ENCODE results near the gene DGAT2. TPM values are rescaled to one million over a fixed set of nuclear protein-coding genes. Genes with fewer than 3 reads are reported as not detected.

The DGAT2 gene
- total RNA-seq, 1 experiment from 2014 or later, result 75.8 TPM

DNA sequence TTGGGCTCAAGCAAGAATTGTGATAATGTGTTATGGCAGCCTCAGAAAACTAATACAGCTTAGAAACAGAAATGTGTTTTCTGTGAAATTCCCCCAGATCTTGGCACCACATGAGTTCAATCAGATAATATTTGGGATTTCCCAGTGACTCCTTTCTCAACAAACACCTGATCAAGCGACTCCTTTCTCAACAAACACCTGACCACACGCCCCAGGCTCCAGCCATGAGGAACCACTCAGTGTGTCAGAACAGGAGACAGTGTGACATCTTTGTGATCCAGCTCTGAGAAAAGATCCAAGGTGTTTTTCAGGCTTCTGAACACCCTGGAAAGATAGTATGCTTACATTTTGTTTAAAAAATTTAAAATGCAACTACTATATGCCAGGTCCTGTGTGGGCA is 44.5 kb downstream of the DGAT2 start:
- H3K9me3 Mint-ChIP-seq (ENCODE audit: unreplicated experiment), result no peaks in the 10 kb centered on the region
- POLR2A ChIA-PET, result no interaction called here

DNA sequence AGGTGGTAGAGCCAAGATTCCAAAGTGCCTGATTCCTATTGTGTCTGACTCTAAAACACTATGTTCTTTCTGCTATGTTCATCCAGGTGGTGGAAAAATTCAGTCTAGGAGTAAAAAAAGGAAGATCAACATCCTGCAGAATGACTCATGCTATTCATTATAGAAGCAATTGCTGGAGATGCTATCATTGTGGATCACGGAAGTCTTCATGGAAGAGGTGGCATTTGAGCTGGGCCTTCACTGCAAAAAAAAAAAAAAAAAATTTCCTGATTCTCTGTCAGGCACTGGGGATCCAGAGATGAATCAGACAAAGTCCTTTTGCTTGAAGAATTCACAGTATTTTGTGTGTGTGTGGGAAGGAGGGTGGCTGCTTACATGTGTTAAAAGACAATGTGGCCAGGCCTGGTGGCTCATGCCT is 45.1 kb downstream of the DGAT2 start:
- Histone ChIP-seq H3K4me1 (peaks cover 10% of the 10 kb centered on the region), H3K36me3 (ENCODE audit: control insufficient read depth, insufficient read depth, low read length) (no peaks in the 10 kb centered on the region), H3K4me3 (ENCODE audit: low read depth, low read length) (peak overlapping the region; percentile 69; the same call in 1 of the 2 replicates), H3K27me3 (replicated peaks; ENCODE audit: control insufficient read depth, insufficient read depth, low read length) (no peaks in the 10 kb centered on the region), H3K9me3 (no peaks in the 10 kb centered on the region)
- intact Hi-C loops (cut with micrococcal nuclease; ENCODE audit: unreplicated experiment), result loop anchor here (1.0 to 2.0 kb wide), 4 partner anchors 10 to 55 kb away; partner anchors contain the start of gene DGAT2
- CTCF ChIA-PET, result interaction anchor here (0.6 to 2.7 kb wide), 4 partner anchors 10 to 394 kb away, joined by 3 to 13 read pairs (median 5); no protein-coding TSS in a partner anchor
- TF ChIP-seq, protein P1, sequence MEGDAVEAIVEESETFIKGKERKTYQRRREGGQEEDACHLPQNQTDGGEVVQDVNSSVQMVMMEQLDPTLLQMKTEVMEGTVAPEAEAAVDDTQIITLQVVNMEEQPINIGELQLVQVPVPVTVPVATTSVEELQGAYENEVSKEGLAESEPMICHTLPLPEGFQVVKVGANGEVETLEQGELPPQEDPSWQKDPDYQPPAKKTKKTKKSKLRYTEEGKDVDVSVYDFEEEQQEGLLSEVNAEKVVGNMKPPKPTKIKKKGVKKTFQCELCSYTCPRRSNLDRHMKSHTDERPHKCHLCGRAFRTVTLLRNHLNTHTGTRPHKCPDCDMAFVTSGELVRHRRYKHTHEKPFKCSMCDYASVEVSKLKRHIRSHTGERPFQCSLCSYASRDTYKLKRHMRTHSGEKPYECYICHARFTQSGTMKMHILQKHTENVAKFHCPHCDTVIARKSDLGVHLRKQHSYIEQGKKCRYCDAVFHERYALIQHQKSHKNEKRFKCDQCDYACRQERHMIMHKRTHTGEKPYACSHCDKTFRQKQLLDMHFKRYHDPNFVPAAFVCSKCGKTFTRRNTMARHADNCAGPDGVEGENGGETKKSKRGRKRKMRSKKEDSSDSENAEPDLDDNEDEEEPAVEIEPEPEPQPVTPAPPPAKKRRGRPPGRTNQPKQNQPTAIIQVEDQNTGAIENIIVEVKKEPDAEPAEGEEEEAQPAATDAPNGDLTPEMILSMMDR (IDR thresholded peaks at IDR 0.05; ENCODE audit: insufficient read depth in 1 of 2, low read depth in 1 of 2, low read length in 1 of 2, severe bottlenecking in 1 of 2, unreplicated experiment in 1 of 2), result no peak
- H3K4me1 Mint-ChIP-seq (ENCODE audit: low read depth, unreplicated experiment), result peaks cover 8% of the 10 kb centered on the region
- BruUV-seq (replicated peaks), result no TSS peak
- no peak overlapping the region for H3K27ac Mint-ChIP-seq (ENCODE audit: unreplicated experiment)
- H3K36me3 Mint-ChIP-seq (ENCODE audit: insufficient read depth, unreplicated experiment), result no peaks in the 10 kb centered on the region
- H3K27me3 Mint-ChIP-seq (ENCODE audit: insufficient read depth, unreplicated experiment), result no peaks in the 10 kb centered on the region
- no peak overlapping the region for H3K4me3 Mint-ChIP-seq (ENCODE audit: unreplicated experiment)
- POLR2A ChIA-PET, result interaction anchor here (2.0 kb wide), 1 partner anchor 28 kb away, joined by 13 read pairs; no protein-coding TSS in a partner anchor
- no peak for DNase-seq
- no peaks in the 10 kb centered on the region for H3K9me3 Mint-ChIP-seq (ENCODE audit: unreplicated experiment)

More for the DNA sequence above, 44.5 kb downstream of the DGAT2 start:
- CTCF ChIA-PET, result interaction anchor here (2.7 kb wide), 1 partner anchor 10 kb away, joined by 13 read pairs; no protein-coding TSS in a partner anchor
- intact Hi-C loops (cut with micrococcal nuclease; ENCODE audit: unreplicated experiment), result no loop called here
- no peaks in the 10 kb centered on the region for H3K27me3 ChIP-seq (replicated peaks; ENCODE audit: control insufficient read depth, insufficient read depth, low read length)
- no peaks in the 10 kb centered on the region for H3K27me3 Mint-ChIP-seq (ENCODE audit: insufficient read depth, unreplicated experiment)
- peaks cover 8% of the 10 kb centered on the region for H3K4me1 Mint-ChIP-seq (ENCODE audit: low read depth, unreplicated experiment)
- H3K9me3 ChIP-seq, result no peaks in the 10 kb centered on the region
- no peak overlapping the region for H3K27ac Mint-ChIP-seq (ENCODE audit: unreplicated experiment)
- no peak overlapping the region for H3K4me3 Mint-ChIP-seq (ENCODE audit: unreplicated experiment)
- DNase-seq, result no peak
- no TSS peak for BruUV-seq (replicated peaks)
- no peaks in the 10 kb centered on the region for H3K36me3 ChIP-seq (ENCODE audit: control insufficient read depth, insufficient read depth, low read length)
- H3K4me1 ChIP-seq, result peaks cover 10% of the 10 kb centered on the region
- no peak overlapping the region for H3K4me3 ChIP-seq (ENCODE audit: low read depth, low read length)
- TF ChIP-seq, protein P1 (IDR thresholded peaks at IDR 0.05; ENCODE audit: insufficient read depth in 1 of 2, low read depth in 1 of 2, low read length in 1 of 2, severe bottlenecking in 1 of 2, unreplicated experiment in 1 of 2), result no peak
- H3K36me3 Mint-ChIP-seq (ENCODE audit: insufficient read depth, unreplicated experiment), result no peaks in the 10 kb centered on the region

DNA sequence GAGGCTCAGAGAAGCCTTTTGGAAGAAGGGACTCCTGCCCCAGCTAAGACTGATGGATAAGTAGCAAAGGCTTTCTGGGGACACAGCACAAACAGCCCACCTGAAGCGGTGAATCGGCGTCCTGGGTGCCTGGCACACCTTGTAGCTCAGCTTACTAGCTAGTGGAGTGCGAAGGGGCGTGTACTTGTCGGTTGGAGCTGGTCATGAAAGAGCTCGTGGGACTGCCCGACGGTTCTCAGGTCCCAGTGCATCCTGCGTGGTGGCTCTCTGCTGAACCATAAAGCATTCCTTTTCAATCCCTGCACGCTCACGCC is 45.7 kb downstream of the DGAT2 start:
- Mint-ChIP-seq H3K36me3 (ENCODE audit: insufficient read depth, unreplicated experiment) (no peaks in the 10 kb centered on the region), H3K4me3 (ENCODE audit: unreplicated experiment) (no peak overlapping the region), H3K4me1 (ENCODE audit: low read depth, unreplicated experiment) (peaks cover 8% of the 10 kb centered on the region), H3K9me3 (ENCODE audit: unreplicated experiment) (no peaks in the 10 kb centered on the region), H3K27ac (ENCODE audit: unreplicated experiment) (no peak overlapping the region), H3K27me3 (ENCODE audit: insufficient read depth, unreplicated experiment) (no peaks in the 10 kb centered on the region)
- intact Hi-C loops (cut with micrococcal nuclease; ENCODE audit: unreplicated experiment), result loop anchor here (1.0 to 2.0 kb wide), 4 partner anchors 11 to 54 kb away; partner anchors contain the start of gene DGAT2
- no peaks in the 10 kb centered on the region for H3K9me3 ChIP-seq
- no peaks in the 10 kb centered on the region for H3K27me3 ChIP-seq (replicated peaks; ENCODE audit: control insufficient read depth, insufficient read depth, low read length)
- POLR2A ChIA-PET, result interaction anchor here (0.6 to 2.0 kb wide), 3 partner anchors 17 to 489 kb away, joined by 3 to 13 read pairs (median 3); no protein-coding TSS in a partner anchor
- no TSS peak for BruUV-seq (replicated peaks)
- peak overlapping the region; percentile 69 for H3K4me3 ChIP-seq (ENCODE audit: low read depth, low read length)
- H3K4me1 ChIP-seq, result peaks cover 10% of the 10 kb centered on the region
- CTCF ChIA-PET, result interaction anchor here (0.6 to 2.7 kb wide), 4 partner anchors 11 to 394 kb away, joined by 3 to 13 read pairs (median 5); no protein-coding TSS in a partner anchor
- TF ChIP-seq, protein P1 (IDR thresholded peaks at IDR 0.05; ENCODE audit: insufficient read depth in 1 of 2, low read depth in 1 of 2, low read length in 1 of 2, severe bottlenecking in 1 of 2, unreplicated experiment in 1 of 2), result no peak
- no peaks in the 10 kb centered on the region for H3K36me3 ChIP-seq (ENCODE audit: control insufficient read depth, insufficient read depth, low read length)
- DNase-seq, result no peak

Measured in Caco-2 (cell line).